HG02852 (cell line): ENCODE results near the gene CDC45.
"Not testable (repeated sequence)": the region's sequence is repeated elsewhere in the genome, so short reads cannot be mapped to it uniquely, and the experiment has no call there.

Experiments used
- ATAC-seq: cut with Tn5 transposase; IDR thresholded peaks from one replicate; pipeline ENCODE4 v1.9.1; 2021; ENCODE audit warnings: mild to moderate bottlenecking, moderate library complexity; ENCODE audit not compliant: unreplicated experiment

The CDC45 gene, protein sequence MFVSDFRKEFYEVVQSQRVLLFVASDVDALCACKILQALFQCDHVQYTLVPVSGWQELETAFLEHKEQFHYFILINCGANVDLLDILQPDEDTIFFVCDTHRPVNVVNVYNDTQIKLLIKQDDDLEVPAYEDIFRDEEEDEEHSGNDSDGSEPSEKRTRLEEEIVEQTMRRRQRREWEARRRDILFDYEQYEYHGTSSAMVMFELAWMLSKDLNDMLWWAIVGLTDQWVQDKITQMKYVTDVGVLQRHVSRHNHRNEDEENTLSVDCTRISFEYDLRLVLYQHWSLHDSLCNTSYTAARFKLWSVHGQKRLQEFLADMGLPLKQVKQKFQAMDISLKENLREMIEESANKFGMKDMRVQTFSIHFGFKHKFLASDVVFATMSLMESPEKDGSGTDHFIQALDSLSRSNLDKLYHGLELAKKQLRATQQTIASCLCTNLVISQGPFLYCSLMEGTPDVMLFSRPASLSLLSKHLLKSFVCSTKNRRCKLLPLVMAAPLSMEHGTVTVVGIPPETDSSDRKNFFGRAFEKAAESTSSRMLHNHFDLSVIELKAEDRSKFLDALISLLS

DNA sequence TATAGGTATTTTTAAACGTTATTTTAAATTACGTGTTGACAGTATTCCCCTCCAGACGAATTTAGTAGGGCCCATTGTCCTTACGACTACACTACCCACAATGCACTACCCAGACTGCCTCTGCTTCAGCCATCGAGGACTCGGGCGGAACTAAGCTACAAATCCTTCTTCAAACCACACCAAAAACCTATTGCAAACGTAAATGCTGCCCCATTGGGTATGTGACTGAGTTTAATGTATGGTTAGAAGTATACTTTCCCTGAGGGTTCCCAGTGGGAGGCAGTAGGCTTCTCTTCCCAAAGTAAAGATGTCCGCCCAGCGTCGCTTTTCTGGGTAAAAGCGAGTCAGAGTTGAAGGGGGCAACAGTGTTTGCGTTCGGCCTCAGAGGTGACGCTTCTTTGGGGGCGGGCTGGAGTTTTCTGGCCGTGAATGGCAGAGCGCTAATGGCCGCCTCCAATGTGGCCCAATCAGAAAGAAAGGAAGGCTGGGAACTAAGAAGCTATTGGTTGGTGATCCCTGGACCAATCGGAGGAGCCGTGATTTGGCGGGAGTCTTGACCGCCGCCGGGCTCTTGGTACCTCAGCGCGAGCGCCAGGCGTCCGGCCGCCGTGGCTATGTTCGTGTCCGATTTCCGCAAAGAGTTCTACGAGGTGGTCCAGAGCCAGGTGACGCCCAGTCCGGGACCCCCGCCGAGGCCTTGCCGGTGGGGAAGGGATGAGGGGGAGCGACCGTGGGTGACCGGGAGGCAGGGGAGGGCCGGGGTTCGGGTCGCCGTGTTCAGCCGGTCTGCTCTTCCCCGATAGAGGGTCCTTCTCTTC, at the start of gene CDC45:
TSS of gene CDC45 (plus strand) at position 566 of the 818 bp plus-strand sequence. CDS start at position 615, 49 bp downstream.
- peak; percentile 76 for ATAC-seq

DNA sequence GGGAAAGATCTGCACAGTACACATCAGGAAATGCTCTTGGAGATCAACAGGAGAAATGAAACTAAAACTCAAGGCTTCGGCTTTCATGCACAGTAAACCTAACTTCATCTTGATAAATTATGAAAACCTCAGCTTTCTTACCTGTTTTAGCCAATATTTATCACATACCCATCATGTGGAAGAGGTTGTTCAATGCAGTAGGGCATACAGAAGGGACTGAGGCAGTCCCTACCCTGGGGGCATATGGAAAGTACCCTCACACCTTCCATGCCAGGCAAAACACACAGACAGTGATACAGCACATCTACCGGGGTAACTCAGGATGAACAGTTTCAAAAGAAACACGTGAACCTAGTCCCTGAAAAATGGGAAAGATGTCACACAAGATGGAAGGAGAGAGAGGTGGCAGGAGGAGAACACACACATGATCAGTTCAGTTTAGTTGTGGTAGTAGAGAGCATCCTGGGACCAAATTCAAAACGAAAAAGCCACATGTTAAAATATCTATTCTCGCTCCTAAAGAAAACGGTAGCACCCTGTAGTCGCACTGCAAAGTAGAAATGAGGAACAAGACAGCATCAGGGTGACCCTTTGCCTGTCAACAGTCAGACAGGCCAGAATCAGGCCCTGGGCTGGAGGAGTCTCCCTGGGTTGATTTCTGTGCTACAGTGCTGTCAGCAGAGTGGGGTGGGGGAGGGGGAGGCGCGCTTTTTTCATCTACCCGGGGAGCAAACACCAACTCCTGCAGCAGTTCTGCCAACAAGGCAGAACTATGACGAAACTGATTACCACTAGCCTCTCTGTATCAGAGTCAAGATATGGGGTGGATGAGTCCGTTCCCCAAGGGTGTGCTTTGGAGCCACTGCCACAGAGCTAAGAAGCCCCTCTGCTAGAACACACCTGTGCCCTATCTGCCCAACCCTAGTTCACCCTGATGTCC, 49.5 kb upstream of the CDC45 start:
- ATAC-seq: no peak

DNA sequence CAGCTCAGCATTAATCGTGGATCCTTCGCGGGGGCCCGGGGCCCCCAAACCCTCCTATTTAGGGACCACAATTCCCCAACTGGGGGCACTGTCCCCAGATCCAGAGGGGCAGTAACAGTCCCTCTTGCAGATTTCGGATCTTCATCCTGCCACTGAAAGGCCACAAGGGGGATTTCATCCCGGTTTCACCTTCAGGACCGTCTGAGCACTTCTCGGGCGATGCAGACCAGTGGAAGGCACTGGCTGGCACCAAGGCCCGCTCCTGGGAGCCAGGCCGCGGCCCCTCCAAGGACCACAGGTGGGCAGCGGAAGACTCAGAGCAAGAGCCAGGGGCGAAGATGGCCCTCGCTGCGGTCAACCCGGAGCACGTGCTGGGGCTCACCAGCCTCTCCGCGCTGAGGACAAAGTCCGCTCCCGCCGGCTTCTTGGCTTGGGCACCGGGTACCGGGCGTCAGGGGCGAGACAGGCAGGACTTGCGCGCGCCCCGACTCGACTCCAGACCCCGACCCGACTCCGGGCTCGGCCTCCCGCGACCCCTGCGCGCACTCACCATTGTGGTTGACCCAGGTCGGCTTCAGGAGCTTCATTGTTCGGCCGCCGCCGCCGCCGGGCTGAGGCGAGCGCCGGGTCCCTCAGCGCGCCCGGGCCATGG, 48.7 kb upstream of the CDC45 start:
- no peak for ATAC-seq

DNA sequence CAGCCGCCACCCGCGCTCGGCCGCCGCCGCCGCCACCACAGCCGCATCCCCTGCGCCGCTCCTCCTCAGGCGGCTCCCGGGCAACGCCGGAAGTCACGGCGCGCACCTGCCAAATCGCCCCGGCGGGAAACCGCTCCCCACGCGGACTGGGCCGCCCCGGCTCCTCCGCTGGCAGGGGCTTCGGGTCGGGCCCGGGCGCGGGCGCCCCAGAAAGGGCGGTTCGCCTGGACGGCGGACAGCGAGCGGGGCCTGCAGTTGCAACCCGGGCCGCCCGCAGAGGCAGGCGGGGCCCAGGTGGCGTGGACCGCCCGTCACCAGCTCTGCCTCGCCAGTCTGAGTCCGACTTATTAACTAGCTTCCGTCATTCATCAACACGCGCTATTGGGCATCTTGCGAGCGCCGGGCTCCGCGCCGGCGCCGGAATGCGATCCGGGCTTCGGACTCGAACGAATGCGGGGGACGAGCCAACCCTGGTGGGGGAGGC, 48.0 kb upstream of the CDC45 start, which contains the start of gene HIRA:
TSS of gene HIRA (minus strand) at position 85 of the 484 bp plus-strand sequence. CDS start 257 bp downstream, outside the sequence.
- ATAC-seq: peak; percentile 54

DNA sequence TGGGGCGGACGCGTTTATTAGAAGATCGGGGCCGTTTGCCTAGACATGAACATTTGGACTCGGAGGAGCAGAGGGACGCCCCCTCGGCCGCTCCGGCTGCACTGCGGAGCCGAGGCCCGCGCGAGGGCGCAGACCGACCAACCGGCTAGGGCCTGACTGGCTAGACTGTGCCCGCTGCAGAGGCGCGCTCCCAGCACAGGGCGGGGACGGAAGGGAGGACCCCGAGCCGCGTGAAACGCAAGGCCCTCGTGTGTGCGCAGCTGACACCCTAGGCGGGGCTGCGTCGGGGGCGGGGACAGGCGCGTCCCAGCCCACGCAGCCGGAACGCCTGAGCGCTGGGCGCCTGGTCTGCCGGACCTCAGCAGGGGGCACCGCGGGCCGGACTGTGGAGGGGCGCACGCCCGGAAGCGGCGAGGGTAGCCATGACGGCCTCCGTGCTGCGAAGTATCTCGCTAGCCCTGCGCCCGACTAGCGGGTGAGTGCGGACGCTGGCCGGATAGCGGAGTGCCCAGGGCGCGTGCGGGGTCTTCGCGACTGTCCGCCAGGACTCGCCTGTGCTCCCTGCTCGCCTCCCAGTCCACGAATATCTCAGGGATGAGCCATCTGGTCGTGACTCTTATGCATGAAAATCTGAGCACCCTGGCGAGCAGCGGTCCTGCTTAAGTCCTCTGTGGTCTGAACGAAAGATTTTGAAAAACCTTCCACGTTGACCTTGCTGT, 47.4 kb upstream of the CDC45 start, which contains the start of gene MRPL40:
TSS of gene MRPL40 (plus strand) at position 413 of the 719 bp plus-strand sequence. CDS start at position 423, 10 bp downstream.
- peak; percentile 73 for ATAC-seq

DNA sequence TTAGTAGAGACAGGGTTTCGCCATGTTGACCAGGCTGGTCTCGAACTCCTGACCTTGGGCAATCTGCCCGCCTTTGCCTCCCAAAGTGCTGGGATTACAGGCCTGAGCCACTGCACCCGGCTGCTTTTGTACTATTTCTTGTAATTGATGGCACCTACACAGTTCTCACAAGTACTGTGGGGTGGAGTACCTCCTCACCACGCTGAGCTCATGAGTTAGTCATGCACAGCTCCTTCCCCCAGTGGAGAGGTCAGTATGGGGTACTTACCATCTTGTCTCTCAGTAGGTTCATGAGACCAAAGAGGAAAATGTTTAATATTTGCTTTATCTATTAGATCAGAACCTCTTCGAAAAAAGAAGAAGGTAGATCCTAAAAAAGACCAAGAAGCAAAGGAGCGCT, 45.3 kb upstream of the CDC45 start:
- no peak for ATAC-seq

DNA sequence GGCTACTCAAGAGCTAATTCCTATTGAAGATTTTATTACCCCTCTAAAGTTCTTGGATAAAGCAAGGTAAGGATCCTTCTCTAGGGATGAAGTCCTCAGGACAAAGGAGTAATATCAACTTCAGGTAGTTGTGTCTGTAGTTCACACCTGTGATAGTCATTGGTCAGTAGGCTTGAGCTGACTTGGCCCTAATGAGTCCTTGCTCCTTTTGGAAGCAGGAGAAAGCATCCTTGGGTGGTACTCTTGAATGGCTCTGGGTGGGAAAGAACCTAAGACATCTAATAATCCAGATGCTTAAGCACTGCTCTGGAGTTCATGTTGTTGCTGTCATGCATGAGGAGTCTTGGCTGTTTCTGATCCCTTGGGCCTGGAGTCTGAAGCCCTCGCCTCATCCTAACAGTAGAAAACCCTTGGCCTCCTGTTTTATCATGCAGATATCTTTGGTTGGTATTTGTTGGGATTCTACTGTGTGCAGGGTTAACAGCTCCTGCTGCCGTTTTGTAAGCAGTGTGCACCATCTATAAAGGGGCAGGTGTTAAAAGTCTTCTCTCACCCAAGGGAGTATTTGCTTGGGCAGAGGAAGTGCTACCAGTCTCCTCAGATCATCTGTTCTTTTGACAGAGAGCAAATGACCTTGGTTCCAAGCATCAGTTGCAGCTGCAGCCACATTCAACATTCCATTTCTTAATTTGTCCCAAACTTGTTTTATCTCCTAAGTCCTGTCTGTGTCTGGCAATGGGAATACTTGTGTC, 44.7 kb upstream of the CDC45 start:
- no peak for ATAC-seq

DNA sequence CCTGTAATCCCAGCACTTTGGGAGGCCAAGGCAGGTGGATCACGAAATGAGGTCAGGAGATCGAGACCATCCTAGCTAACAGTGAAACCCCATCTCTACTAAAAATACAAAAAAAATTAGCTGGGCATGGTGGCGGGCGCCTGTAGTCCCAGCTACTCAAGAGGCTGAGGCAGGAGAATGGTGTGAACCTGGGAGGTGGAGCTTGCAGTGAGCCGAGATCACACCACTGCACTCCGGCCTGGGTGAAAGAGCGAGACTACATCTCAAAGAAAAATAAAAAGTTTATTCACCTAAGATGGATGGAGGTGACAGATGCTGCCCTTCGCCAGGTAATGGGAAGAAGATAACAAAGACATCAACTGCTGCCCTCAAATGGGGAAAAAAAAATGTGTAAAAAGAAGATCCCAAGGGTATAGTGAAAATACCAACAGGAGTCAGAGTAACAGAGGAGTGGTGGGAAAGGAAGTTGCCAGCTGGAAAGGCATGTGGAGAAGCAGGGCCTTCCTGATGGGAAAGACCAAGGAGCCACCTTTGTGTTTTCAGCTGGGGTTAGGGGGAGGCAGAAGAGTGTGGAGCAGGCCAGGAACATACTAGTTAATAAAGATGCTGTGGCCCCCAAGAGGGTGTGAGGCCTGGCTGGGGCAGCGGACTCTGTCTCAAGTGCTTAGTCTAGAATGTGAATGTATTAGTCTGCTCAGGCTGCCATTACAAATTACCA, 43.1 kb upstream of the CDC45 start:
- not testable (repeated sequence) for ATAC-seq

DNA sequence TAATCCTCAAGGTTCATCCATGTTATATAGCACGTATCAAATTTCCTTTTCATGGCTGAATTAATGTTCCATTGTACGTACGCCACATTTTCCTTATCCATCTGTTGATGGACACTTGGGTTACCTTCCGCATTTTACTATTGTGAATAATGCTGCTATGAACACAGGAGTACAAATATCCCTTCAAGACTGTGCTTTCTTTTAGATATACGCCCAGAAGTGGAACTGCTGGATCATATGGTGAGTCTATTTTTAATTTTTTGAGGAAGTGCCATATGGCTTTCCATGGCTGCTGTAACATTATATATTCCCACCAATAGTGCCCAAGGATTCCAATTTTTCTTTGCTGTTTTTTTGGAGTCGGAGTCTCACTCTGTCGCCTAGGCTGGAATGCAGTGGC, 41.4 kb upstream of the CDC45 start:
- ATAC-seq: no peak

DNA sequence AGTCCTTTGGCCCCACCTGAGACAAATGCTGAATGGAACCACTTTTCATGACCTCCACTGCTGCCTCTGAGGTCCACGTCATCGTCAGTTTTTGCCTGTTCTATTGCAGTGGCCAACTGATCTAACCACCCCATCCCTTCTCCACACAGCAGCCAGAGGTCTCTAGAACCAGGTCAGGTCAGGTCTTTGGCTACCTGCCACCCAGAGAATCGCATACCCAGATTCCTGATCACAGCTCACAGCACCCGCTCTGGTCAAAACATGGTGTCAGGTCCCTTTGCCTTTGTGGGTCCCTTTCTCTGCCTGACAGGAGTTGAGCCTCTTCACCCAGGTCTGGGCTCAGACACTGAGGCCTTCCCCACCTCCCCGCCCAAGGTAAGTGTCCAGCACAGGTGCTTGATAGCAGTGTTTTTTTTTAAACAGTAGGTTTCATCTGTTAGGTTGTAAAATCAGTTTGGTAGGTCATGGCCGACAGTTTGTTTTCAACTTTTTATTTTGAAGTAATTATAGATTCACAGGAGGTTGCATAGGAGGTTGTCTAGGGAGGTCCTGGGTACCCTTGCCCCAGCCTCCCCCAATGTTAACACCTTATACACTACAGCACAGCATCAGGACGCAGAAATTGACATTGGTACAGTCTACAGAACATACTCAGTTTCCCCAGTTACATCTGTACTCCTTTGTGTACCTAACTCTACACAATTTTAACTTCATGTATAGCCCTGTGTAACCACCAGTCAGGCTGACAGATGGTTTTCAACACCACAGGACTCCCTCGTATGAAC, 39.1 kb upstream of the CDC45 start:
- no peak for ATAC-seq

DNA sequence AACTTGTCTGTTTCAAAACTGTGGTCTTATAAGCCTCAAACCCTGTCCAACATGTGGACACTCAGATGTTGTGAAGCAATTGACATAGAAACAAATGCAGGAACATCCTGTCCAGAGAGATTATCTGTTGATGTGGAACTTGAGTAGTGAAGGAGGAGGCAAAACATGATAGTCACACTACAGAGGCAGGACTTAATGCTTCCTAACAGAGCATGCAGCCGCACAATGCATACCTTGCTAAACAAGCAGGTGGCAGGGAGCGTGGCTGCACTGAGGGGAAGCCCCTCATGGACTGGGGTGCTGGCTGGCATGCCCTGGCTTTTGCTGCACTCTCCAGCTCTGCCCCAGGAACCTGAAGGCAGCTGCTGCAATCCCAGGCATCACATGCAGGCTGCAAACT, 37.6 kb upstream of the CDC45 start:
- ATAC-seq: no peak

DNA sequence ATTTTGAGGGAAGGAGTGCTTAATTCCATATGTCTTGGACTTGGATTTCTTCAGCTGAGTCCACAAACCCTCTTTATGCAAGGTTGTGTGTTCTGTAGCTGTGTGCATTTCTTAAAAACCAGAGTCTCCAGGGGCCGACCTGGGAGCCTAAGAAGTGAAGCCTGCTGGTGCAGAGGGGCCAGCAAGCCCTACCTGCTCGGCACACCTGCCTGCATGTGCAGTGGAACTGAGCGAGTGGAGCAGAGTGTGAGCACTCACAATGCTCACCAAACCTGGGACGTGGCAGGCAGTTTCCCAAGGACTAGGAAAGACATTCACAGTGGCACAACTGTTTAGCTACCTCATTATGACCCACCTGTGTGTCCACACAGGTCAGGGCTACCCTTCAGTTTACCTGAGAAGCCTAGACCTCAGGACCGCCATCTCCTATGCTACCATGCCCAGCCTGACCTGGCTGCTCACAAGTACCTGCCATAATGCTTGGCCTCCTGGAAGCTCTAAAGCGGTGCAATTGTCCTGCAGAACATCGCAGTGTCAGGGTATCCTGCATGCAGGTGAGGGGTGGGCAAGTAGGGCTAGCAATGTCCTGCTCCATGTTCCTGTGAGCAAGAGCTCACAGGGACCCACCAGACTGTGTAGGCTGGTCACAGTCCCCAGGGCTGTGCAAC, 36.0 kb upstream of the CDC45 start:
- no peak for ATAC-seq

DNA sequence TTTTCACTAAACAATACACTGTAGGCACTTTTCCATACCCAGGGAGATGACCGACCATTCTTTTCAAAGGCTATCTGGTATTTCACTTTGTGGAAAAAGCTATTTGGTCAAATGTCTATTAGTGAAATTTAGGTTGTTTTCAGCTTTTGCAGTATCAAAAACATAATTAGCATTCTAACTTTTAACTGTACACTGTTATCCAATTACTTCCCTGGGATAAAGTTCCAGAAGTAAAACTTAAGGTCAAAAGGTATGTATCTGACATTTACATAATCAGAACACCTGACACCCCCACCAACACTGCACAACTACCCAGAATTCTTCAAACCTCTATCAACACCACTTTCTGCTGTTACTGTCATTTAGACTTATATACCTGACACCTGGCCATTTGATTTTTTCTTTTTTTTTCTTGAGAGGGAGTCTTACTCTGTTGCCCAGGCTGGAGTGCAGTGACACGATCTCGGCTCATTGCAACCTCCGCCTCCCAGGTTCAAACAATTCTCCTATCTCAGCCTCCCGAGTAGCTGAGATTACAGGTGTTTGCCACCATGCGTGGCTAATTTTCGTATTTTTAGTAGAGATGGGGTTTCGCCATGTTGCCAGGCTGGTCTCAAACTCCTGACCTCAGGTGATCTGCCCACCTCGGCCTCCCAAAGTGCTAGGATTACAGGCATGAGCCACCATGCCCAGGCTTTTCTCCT, 34.3 kb upstream of the CDC45 start:
- not testable (repeated sequence) for ATAC-seq

DNA sequence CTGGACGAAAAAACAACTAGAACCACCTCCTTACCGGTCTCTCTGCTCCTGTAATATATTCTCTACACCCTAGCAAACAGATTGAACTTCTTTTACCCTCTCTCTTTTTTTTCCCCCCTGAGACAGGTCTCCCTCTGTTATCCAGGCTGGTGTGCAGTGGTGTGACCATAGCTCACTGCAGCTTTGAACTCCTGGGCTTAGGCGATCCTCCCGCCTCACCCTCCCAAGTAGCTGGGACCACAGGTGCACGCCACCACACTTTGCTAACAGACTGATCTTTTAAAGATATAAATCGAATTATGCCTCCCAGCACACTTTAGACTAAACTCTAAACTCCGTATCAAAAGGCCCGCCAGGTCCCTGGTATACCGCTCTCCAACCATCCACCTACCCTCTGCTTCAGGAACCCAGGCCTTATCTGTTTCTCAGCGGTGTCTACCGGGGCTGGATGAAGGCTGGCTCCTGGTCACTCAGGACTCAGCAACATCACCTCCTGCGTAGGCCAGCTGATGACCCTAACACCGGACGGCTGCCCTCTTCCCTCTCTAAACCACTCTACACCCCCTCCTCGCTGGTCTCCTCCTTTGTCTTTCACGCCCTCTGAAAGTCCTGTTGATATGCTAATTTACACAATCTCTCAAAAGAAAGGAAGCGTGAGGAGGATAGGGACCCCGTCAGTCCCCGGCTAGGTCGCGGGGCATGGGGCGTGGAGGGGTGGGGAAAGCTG, 33.0 kb upstream of the CDC45 start:
- no peak for ATAC-seq
